ENCODE results near the gene ZNF780A. TPM values are rescaled to one million over a fixed set of nuclear protein-coding genes. Genes with fewer than 3 reads are reported as not detected.

Gene ZNF780A
- total RNA-seq, 4 donors from 2014 or later: 1.0 to 8.0 (median 5.4) TPM

DNA sequence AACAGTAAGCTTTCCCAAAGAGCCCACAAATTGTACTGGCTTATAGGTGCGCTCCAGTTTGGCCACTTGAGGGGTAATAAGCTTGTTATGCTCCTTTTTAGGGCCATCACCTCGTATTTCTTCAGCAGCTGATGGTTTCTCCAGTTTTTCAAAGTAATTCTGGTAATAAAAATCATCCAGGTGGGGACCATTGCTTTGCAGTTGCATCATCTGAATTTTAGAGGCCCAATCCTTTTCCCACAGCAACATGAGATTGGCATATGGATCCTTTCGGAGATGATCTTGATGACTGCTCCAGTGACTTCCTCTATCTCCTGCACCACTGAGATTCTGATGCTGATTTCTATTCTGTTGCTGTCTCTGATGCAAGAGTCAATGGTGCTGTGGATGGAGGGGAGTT, 66.8 kb downstream of the ZNF780A start:
- no peaks in the 10 kb centered on the region for H3K4me1 ChIP-seq
- H3K9me3 ChIP-seq: peaks cover 4 to 25% (median 4%) of the 10 kb centered on the region in 3 donors
- ATAC-seq: no peak
- H3K27me3 ChIP-seq: no peaks in the 10 kb centered on the region
- DNase-seq: no peak
- TF ChIP-seq, protein P1, sequence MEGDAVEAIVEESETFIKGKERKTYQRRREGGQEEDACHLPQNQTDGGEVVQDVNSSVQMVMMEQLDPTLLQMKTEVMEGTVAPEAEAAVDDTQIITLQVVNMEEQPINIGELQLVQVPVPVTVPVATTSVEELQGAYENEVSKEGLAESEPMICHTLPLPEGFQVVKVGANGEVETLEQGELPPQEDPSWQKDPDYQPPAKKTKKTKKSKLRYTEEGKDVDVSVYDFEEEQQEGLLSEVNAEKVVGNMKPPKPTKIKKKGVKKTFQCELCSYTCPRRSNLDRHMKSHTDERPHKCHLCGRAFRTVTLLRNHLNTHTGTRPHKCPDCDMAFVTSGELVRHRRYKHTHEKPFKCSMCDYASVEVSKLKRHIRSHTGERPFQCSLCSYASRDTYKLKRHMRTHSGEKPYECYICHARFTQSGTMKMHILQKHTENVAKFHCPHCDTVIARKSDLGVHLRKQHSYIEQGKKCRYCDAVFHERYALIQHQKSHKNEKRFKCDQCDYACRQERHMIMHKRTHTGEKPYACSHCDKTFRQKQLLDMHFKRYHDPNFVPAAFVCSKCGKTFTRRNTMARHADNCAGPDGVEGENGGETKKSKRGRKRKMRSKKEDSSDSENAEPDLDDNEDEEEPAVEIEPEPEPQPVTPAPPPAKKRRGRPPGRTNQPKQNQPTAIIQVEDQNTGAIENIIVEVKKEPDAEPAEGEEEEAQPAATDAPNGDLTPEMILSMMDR (IDR thresholded peaks at IDR 0.05 in 4 of 5, conservative IDR thresholded peaks at IDR 0.05 in 1 of 5): no peak
- TF ChIP-seq POLR2A (IDR thresholded peaks at IDR 0.05): no peak
- no peak overlapping the region for H3K27ac ChIP-seq
- H3K4me3 ChIP-seq: no peak overlapping the region
- intact Hi-C loops (cut with DNase I; ENCODE audit: low total_unique reads) (no loop called here), in situ Hi-C loops (cut with MboI; ENCODE audit: low sequenced_read_pairs in 4 of 4) (no loop called here)
- H3K36me3 ChIP-seq: no peaks in the 10 kb centered on the region

Other genes with a start within 250 kb of the ZNF780A start
- 10 to 100 TPM; 40.4 to 79.4 (median 67.0) TPM for gene FBL, start 244.6 kb downstream of the ZNF780A start, total RNA-seq
- 10 to 100 TPM in 1 of 4 donors, 1 to 10 TPM in 3; 2.2 to 11.2 (median 7.2) TPM for gene FCGBP, start 156.3 kb downstream of the ZNF780A start, total RNA-seq
- gene PSMC4, start 119.8 kb downstream of the ZNF780A start, total RNA-seq: 100 to 1,000 TPM; 165 to 238 (median 219) TPM
- gene ZNF546, start 93.9 kb downstream of the ZNF780A start, total RNA-seq: 1 to 10 TPM; 3.2 to 6.9 (median 4.2) TPM
- 1 to 10 TPM; 2.5 to 5.3 (median 4.3) TPM for gene ZNF780B, start 34.7 kb downstream of the ZNF780A start, total RNA-seq
- 10 to 100 TPM; 16.4 to 25.8 (median 21.6) TPM for gene MAP3K10, start 100.5 kb upstream of the ZNF780A start, total RNA-seq
- gene TTC9B, start 127.4 kb upstream of the ZNF780A start, total RNA-seq: not detected
- not detected for gene CCNP, start 135.7 kb upstream of the ZNF780A start, total RNA-seq
- 100 to 1,000 TPM in 2 of 4 donors, 10 to 100 TPM in 2; 88.0 to 387 (median 102) TPM for gene AKT2, start 194.4 kb upstream of the ZNF780A start, total RNA-seq

All from gastrocnemius medialis (tissue), 4 donors.